Testis (tissue), 2 donors: ENCODE results near the gene APC2.

Source experiments
- CTCF ChIP-seq, 3 experiments: fragments of 450-650 bp in 2 of 3; fragments of 200-600 bp in 1 of 3; sonication (generic) in 1 of 3; IDR thresholded peaks; one replicate each; pipeline ENCODE4 v1.5.1; 2016 to 2019; ENCODE audit warnings: antibody characterized with exemption in 3 of 3, mild to moderate bottlenecking in 2 of 3, moderate library complexity in 1 of 3
- POLR2A ChIP-seq: fragments of 450-650 bp; IDR thresholded peaks from one replicate; pipeline ENCODE4 v1.6.1; 2017; ENCODE audit warnings: antibody characterized with exemption, mild to moderate bottlenecking, moderate library complexity

- TF ChIP-seq CTCF (IDR thresholded peaks at IDR 0.05): no peak
- TF ChIP-seq POLR2A: no peak
Measured at GRCh38 chr19:1472231-1473084, 22.5 kb downstream of the APC2 start.
